Astrocyte of the spinal cord (primary cell): Measurements from ENCODE around the gene PET100.
A peak's percentile ranks its signal among the peaks of the same experiment; 100 is the strongest.

ENCODE experiments used
- DNase-seq: peaks from one replicate; pipeline ENCODE4 v3.0.0; 2011; ENCODE audit warnings: low read depth, low spot score
- H3K4me3 ChIP-seq: 2 replicates; pipeline ENCODE4 v1.5.1; 2011; ENCODE audit warnings: low read depth, mild to moderate bottlenecking, low read length, moderate library complexity
- CTCF ChIP-seq: IDR thresholded peaks from 2 replicates; pipeline ENCODE4 v1.5.1; 2012; ENCODE audit warnings: low read depth, mild to moderate bottlenecking, low read length, inconsistent platforms
- in situ Hi-C: cut with HindIII; loops from 2 replicates; pipeline ENCODE4 v1.10.0; 2017; ENCODE audit warnings: low sequenced_read_pairs

Gene PET100

GRCh38 chr19:7677669-7678311 lies 48.2 kb downstream of the PET100 start:
- no peak for DNase-seq
- in situ Hi-C loops, result no loop called here
- H3K4me3 ChIP-seq, result no peak overlapping the region

GRCh38 chr19:7678971-7679751 lies 49.6 kb downstream of the PET100 start:
- in situ Hi-C loops, result no loop called here
- no peak for DNase-seq
- no peak for TF ChIP-seq CTCF
- no peak overlapping the region for H3K4me3 ChIP-seq

More at GRCh38 chr19:7677669-7678311, 48.2 kb downstream of the PET100 start:
- no peak for TF ChIP-seq CTCF

- TF ChIP-seq CTCF, result no peak
- peak overlapping the region; percentile 24 for H3K4me3 ChIP-seq
- no peak for DNase-seq
- in situ Hi-C loops, result no loop called here
Measured at GRCh38 chr19:7679771-7680605, 50.4 kb downstream of the PET100 start.

- DNase-seq, result peak; percentile 74
- H3K4me3 ChIP-seq, result peak within 1 kb of the TSS; percentile 98
- in situ Hi-C loops, result no loop called here
- TF ChIP-seq CTCF, result peak; percentile 68
Measured at GRCh38 chr19:7680606-7681339, 51.2 kb downstream of the PET100 start, which contains the start of gene TRAPPC5. Gene TRAPPC5, plus strand, starts transcription at chr19:7680833. Its CDS starts 1,421 bp downstream, at chr19:7682254.
